Breast epithelium (tissue), 3 donors: ENCODE data around the gene TLNRD1.

Experiments
- CTCF ChIP-seq, 3 donors: fragments of 450-650 bp; IDR thresholded peaks; one replicate each; pipeline ENCODE4 v1.5.1; 2016 to 2017; ENCODE audit warnings: antibody characterized with exemption in 3 of 3, mild to moderate bottlenecking in 3 of 3, moderate library complexity in 3 of 3
- POLR2A ChIP-seq: fragments of 450-650 bp; IDR thresholded peaks from one replicate; pipeline ENCODE4 v1.6.1; 2016; ENCODE audit warnings: antibody characterized with exemption, mild to moderate bottlenecking, moderate library complexity

- TF ChIP-seq CTCF (IDR thresholded peaks at IDR 0.05) (no peak), POLR2A (no peak)
These were observed 13.8 kb downstream of the TLNRD1 start for GRCh38 chr15:81014446-81015093.
